SK-MEL-5 (cell line): ENCODE results near the gene TBX18. TPM values are rescaled to one million over a fixed set of nuclear protein-coding genes. Genes with fewer than 3 reads are reported as not detected.

Experiments used
- DNase-seq: peaks from one replicate; pipeline ENCODE4 v3.0.0-alpha.2; 2016; ENCODE audit warnings: low read depth, low spot score
- in situ Hi-C: cut with HindIII; loops from 2 replicates; pipeline ENCODE4 v1.10.0; 2016; ENCODE audit warnings: low sequenced_read_pairs, high pct_unique_total_duplicates, low pct_unique_long_range_greater_than_20kb
- total RNA-seq: library from RNA; depleted of rRNA; stranded (reverse); fragments of >200 nt; shearing (Covaris generic); gene quantifications from 2 replicates; pipeline ENCODE4 v1.2.3, GENCODE V29; 2014

TBX18 gene
- total RNA-seq, 1 experiment from 2014 or later, result 10.1 TPM

- in situ Hi-C loops, result no loop called here
- no peak for DNase-seq
Measured at GRCh38 chr6:84718038-84718955, 46.1 kb downstream of the TBX18 start.

- DNase-seq, result no peak
- in situ Hi-C loops, result no loop called here
Measured at GRCh38 chr6:84709121-84709520, 55.3 kb downstream of the TBX18 start.

GRCh38 chr6:84707171-84707570, 57.2 kb downstream of the TBX18 start:
- DNase-seq, result no peak
- in situ Hi-C loops, result no loop called here

- no peak for DNase-seq
- in situ Hi-C loops, result no loop called here
Measured at GRCh38 chr6:84696166-84696565, 68.2 kb downstream of the TBX18 start.

GRCh38 chr6:84691978-84692623, 72.3 kb downstream of the TBX18 start:
- DNase-seq, result no peak
- in situ Hi-C loops, result no loop called here

- DNase-seq, result no peak
- in situ Hi-C loops, result no loop called here
Measured at GRCh38 chr6:84688141-84688873, 76.1 kb downstream of the TBX18 start.

- in situ Hi-C loops, result no loop called here
- no peak for DNase-seq
Measured at GRCh38 chr6:84687431-84687830, 77.0 kb downstream of the TBX18 start.

- DNase-seq, result peak; percentile 58
- in situ Hi-C loops, result no loop called here
Measured at GRCh38 chr6:84685983-84686584, 78.3 kb downstream of the TBX18 start.

GRCh38 chr6:84681693-84682326, 82.6 kb downstream of the TBX18 start:
- in situ Hi-C loops, result no loop called here
- no peak for DNase-seq

GRCh38 chr6:84675651-84676050, 88.7 kb downstream of the TBX18 start:
- in situ Hi-C loops, result no loop called here
- DNase-seq, result no peak

- DNase-seq, result no peak
- in situ Hi-C loops, result no loop called here
Measured at GRCh38 chr6:84674395-84674794, 90.0 kb downstream of the TBX18 start.

- DNase-seq, result peak; percentile 96
- in situ Hi-C loops, result no loop called here
Measured at GRCh38 chr6:84671183-84671582, 93.2 kb downstream of the TBX18 start.

- in situ Hi-C loops, result no loop called here
- no peak for DNase-seq
Measured at GRCh38 chr6:84669945-84670344, 94.5 kb downstream of the TBX18 start.

GRCh38 chr6:84667252-84668213, 96.9 kb downstream of the TBX18 start:
- in situ Hi-C loops, result no loop called here
- no peak for DNase-seq

- DNase-seq, result no peak
- in situ Hi-C loops, result no loop called here
Measured at GRCh38 chr6:84665401-84665800, 99.0 kb downstream of the TBX18 start.

- DNase-seq, result no peak
- in situ Hi-C loops, result no loop called here
Measured at GRCh38 chr6:84663866-84664265, 100.5 kb downstream of the TBX18 start.

- DNase-seq, result no peak
Measured at GRCh38 chr6:84657486-84657885, 106.9 kb downstream of the TBX18 start.

More at GRCh38 chr6:84657486-84657885, 106.9 kb downstream of the TBX18 start:
- in situ Hi-C loops, result no loop called here
